CD8-positive, alpha-beta memory T cell (primary cell): ENCODE results near the gene ASB10. TPM values are rescaled to one million over a fixed set of nuclear protein-coding genes. Genes with fewer than 3 reads are reported as not detected.

ENCODE experiments used
- CTCF ChIA-PET: fragments of 350-600 bp; sonication (Branson Sonifier 250); formaldehyde crosslinking; loops from one replicate; lab custom pipeline; 2021; ENCODE audit warnings: antibody characterized with exemption; lab: Charles Lee
- POLR2A ChIA-PET: fragments of 350-600 bp; sonication (Branson Sonifier 250); formaldehyde crosslinking; loops from one replicate; lab custom pipeline; 2021; ENCODE audit warnings: antibody characterized with exemption; lab: Charles Lee
- DNase-seq, 5 donors: peaks; one replicate each; pipeline versions ENCODE4 v3.0.0 to v3.0.0-alpha.2; 2020 to 2022; ENCODE audit warnings: mixed read lengths in 1 of 5
- H3K27ac ChIP-seq: one replicate; pipeline ENCODE4 v1.7.0; 2013; ENCODE audit warnings: low read depth, mild to moderate bottlenecking, low read length, moderate library complexity
- H3K27me3 ChIP-seq: 2 replicates; pipeline ENCODE4 v1.7.0; 2013; ENCODE audit warnings: low read length, mild to moderate bottlenecking; ENCODE audit not compliant: insufficient read depth, poor library complexity, severe bottlenecking
- H3K36me3 ChIP-seq: 2 replicates; pipeline ENCODE4 v1.7.0; 2013; ENCODE audit warnings: mild to moderate bottlenecking, low read length, moderate library complexity; ENCODE audit not compliant: insufficient read depth
- H3K4me1 ChIP-seq: 2 replicates; pipeline ENCODE4 v1.7.0; 2013; ENCODE audit warnings: mild to moderate bottlenecking, low read length, moderate library complexity; ENCODE audit not compliant: insufficient read depth
- H3K4me3 ChIP-seq: 2 replicates; pipeline ENCODE4 v1.7.0; 2013; ENCODE audit warnings: mild to moderate bottlenecking, low read length
- H3K9me3 ChIP-seq: 2 replicates; pipeline ENCODE4 v1.7.0; 2013; ENCODE audit warnings: mild to moderate bottlenecking, low read length
- H3K27ac Mint-ChIP-seq, 8 donors: one replicate each; pipeline ENCODE4 v1.8.0; 2020 to 2021; ENCODE audit warnings: mixed read lengths in 8 of 8, mild to moderate bottlenecking in 6 of 8, inconsistent platforms in 3 of 8, moderate library complexity in 3 of 8
- H3K27me3 Mint-ChIP-seq, 2 donors: one replicate each; pipeline ENCODE4 v1.8.0; 2020 to 2021; ENCODE audit warnings: mixed read lengths in 2 of 2, mild to moderate bottlenecking in 1 of 2, moderate library complexity in 1 of 2
- H3K36me3 Mint-ChIP-seq, 3 donors: one replicate each; pipeline ENCODE4 v1.8.0; 2020 to 2021; ENCODE audit warnings: mixed read lengths in 3 of 3, inconsistent platforms in 1 of 3, mild to moderate bottlenecking in 1 of 3
- H3K4me1 Mint-ChIP-seq, 3 donors: one replicate each; pipeline ENCODE4 v1.8.0; 2020 to 2021; ENCODE audit warnings: mixed read lengths in 3 of 3, inconsistent platforms in 1 of 3, mild to moderate bottlenecking in 1 of 3
- H3K4me3 Mint-ChIP-seq, 7 donors: one replicate each; pipeline ENCODE4 v1.8.0; 2020 to 2021; ENCODE audit warnings: mixed read lengths in 7 of 7, mild to moderate bottlenecking in 6 of 7, moderate library complexity in 4 of 7, inconsistent platforms in 2 of 7
- H3K9me3 Mint-ChIP-seq, 5 donors: one replicate each; pipeline ENCODE4 v1.8.0; 2020 to 2022; ENCODE audit warnings: mixed read lengths in 5 of 5, mild to moderate bottlenecking in 3 of 5, moderate library complexity in 2 of 5, inconsistent platforms in 1 of 5
- polyA plus RNA-seq: library from polyadenylated mRNA; unstranded; fragments of 300-500 nt; fragmentation: Illumina TruSeq; gene quantifications from one replicate; pipeline ENCODE4 v1.2.3, GENCODE V29; 2021
- total RNA-seq, 2 experiments: library from RNA; stranded (reverse); gene quantifications; one replicate each; pipeline ENCODE4 v1.2.3, GENCODE V29; 2021

The ASB10 gene
- total and polyA plus RNA-seq, 3 experiments from 2014 or later = not detected

- H3K4me3 ChIP-seq = no peak overlapping the region
- H3K27me3 ChIP-seq = no peaks in the 10 kb centered on the region
- DNase-seq = no peak
- no peaks in the 10 kb centered on the region for H3K9me3 Mint-ChIP-seq
- no peaks in the 10 kb centered on the region for H3K4me1 ChIP-seq
- no peak overlapping the region for H3K4me3 Mint-ChIP-seq
- H3K36me3 Mint-ChIP-seq = peaks cover 0 to 38% (median 5%) of the 10 kb centered on the region in 3 donors
- ChIA-PET POLR2A (no interaction called here), CTCF (interaction anchor here (1.1 kb wide), 2 partner anchors 18 to 231 kb away, joined by 4 read pairs; no protein-coding TSS in a partner anchor)
- H3K4me1 Mint-ChIP-seq = no peaks in the 10 kb centered on the region
- no peaks in the 10 kb centered on the region for H3K27me3 Mint-ChIP-seq
- H3K27ac Mint-ChIP-seq = no peak overlapping the region
- H3K27ac ChIP-seq = no peak overlapping the region
- H3K36me3 ChIP-seq = peaks cover 4% of the 10 kb centered on the region
- H3K9me3 ChIP-seq = no peaks in the 10 kb centered on the region
Measured at GRCh38 chr7:151129117-151129959, 57.7 kb downstream of the ASB10 start.

- Mint-ChIP-seq H3K27me3 (no peaks in the 10 kb centered on the region), H3K36me3 (peaks cover 0 to 41% (median 5%) of the 10 kb centered on the region in 3 donors), H3K4me1 (peaks cover 3 to 6% (median 5%) of the 10 kb centered on the region in 3 donors), H3K9me3 (no peaks in the 10 kb centered on the region), H3K4me3 (no peak overlapping the region), H3K27ac (no peak overlapping the region)
- Histone ChIP-seq H3K4me3 (no peak overlapping the region), H3K27ac (no peak overlapping the region), H3K27me3 (no peaks in the 10 kb centered on the region), H3K36me3 (peaks cover 5% of the 10 kb centered on the region), H3K9me3 (no peaks in the 10 kb centered on the region), H3K4me1 (no peaks in the 10 kb centered on the region)
- ChIA-PET POLR2A (no interaction called here), CTCF (interaction anchor here (1.2 kb wide), 1 partner anchor 41 kb away, joined by 3 read pairs; no protein-coding TSS in a partner anchor)
- DNase-seq = no peak
Measured at GRCh38 chr7:151128716-151129115, 58.3 kb downstream of the ASB10 start.

- no peaks in the 10 kb centered on the region for H3K4me1 ChIP-seq
- H3K9me3 ChIP-seq = no peaks in the 10 kb centered on the region
- Mint-ChIP-seq H3K9me3 (no peaks in the 10 kb centered on the region), H3K4me3 (no peak overlapping the region), H3K4me1 (peaks cover 5 to 7% (median 5%) of the 10 kb centered on the region in 3 donors), H3K27ac (no peak overlapping the region), H3K27me3 (no peaks in the 10 kb centered on the region), H3K36me3 (peaks cover 0 to 43% (median 5%) of the 10 kb centered on the region in 3 donors)
- ChIA-PET POLR2A (no interaction called here), CTCF (interaction anchor here (1.2 kb wide), 1 partner anchor 42 kb away, joined by 3 read pairs; no protein-coding TSS in a partner anchor)
- no peaks in the 10 kb centered on the region for H3K27me3 ChIP-seq
- peaks cover 5% of the 10 kb centered on the region for H3K36me3 ChIP-seq
- no peak overlapping the region for H3K4me3 ChIP-seq
- H3K27ac ChIP-seq = no peak overlapping the region
- no peak for DNase-seq
Measured at GRCh38 chr7:151128144-151128543, 58.9 kb downstream of the ASB10 start.

- CTCF ChIA-PET = no interaction called here
- Mint-ChIP-seq H3K36me3 (peaks cover 0 to 40% (median 1%) of the 10 kb centered on the region in 3 donors), H3K4me1 (peaks cover 5 to 7% (median 5%) of the 10 kb centered on the region in 3 donors), H3K4me3 (peak overlapping the region in 1 of 7 donors; percentile 23), H3K27me3 (no peaks in the 10 kb centered on the region), H3K9me3 (no peaks in the 10 kb centered on the region), H3K27ac (no peak overlapping the region)
- Histone ChIP-seq H3K9me3 (no peaks in the 10 kb centered on the region), H3K36me3 (peaks cover 5% of the 10 kb centered on the region), H3K27ac (no peak overlapping the region), H3K27me3 (no peaks in the 10 kb centered on the region), H3K4me3 (no peak overlapping the region), H3K4me1 (no peaks in the 10 kb centered on the region)
- POLR2A ChIA-PET = no interaction called here
- no peak for DNase-seq
Measured at GRCh38 chr7:151126491-151127137, 60.4 kb downstream of the ASB10 start.

GRCh38 chr7:151125846-151126481 lies 61.1 kb downstream of the ASB10 start:
- Mint-ChIP-seq H3K4me1 (peaks cover 5 to 7% (median 5%) of the 10 kb centered on the region in 3 donors), H3K4me3 (no peak overlapping the region), H3K36me3 (peaks cover 0 to 40% (median 4%) of the 10 kb centered on the region in 3 donors), H3K27ac (no peak overlapping the region), H3K27me3 (no peaks in the 10 kb centered on the region), H3K9me3 (no peaks in the 10 kb centered on the region)
- Histone ChIP-seq H3K27me3 (no peaks in the 10 kb centered on the region), H3K4me3 (no peak overlapping the region), H3K4me1 (no peaks in the 10 kb centered on the region), H3K9me3 (no peaks in the 10 kb centered on the region), H3K36me3 (peaks cover 5% of the 10 kb centered on the region), H3K27ac (no peak overlapping the region)
- no peak for DNase-seq
- CTCF ChIA-PET = no interaction called here
- POLR2A ChIA-PET = no interaction called here

Other genes starting within 250 kb of the ASB10 start
- under 1 TPM; 0.11 to 0.24 TPM for gene KCNH2, start 208.9 kb downstream of the ASB10 start, total RNA-seq
- gene KCNH2, start 208.9 kb downstream of the ASB10 start, polyA plus RNA-seq = 0.63 TPM
- gene NOS3, start 196.2 kb downstream of the ASB10 start, total RNA-seq = 10 to 100 TPM in 1 of 2 experiments, 1 to 10 TPM in 1; 9.9 to 10.6 TPM
- 5.2 TPM for gene NOS3, start 196.2 kb downstream of the ASB10 start, polyA plus RNA-seq
- gene ATG9B, start 162.8 kb downstream of the ASB10 start, total RNA-seq = 1 to 10 TPM; 3.8 to 4.2 TPM
- 15.4 TPM for gene ATG9B, start 162.8 kb downstream of the ASB10 start, polyA plus RNA-seq
- gene ABCB8, start 158.8 kb downstream of the ASB10 start, total RNA-seq = 10 to 100 TPM; 49.2 to 52.3 TPM
- 18.4 TPM for gene ABCB8, start 158.8 kb downstream of the ASB10 start, polyA plus RNA-seq
- 1 to 10 TPM; 2.6 to 3.6 TPM for gene ASIC3, start 138.7 kb downstream of the ASB10 start, total RNA-seq
- not detected for gene ASIC3, start 138.7 kb downstream of the ASB10 start, polyA plus RNA-seq
- gene CDK5, start 129.4 kb downstream of the ASB10 start, total RNA-seq = 10 to 100 TPM; 20.5 to 23.2 TPM
- gene CDK5, start 129.4 kb downstream of the ASB10 start, polyA plus RNA-seq = 14.3 TPM
- gene SLC4A2, start 127.7 kb downstream of the ASB10 start, total RNA-seq = 100 to 1,000 TPM; 119 to 121 TPM
- gene SLC4A2, start 127.7 kb downstream of the ASB10 start, polyA plus RNA-seq = 25.5 TPM
- gene FASTK, start 106.4 kb downstream of the ASB10 start, total RNA-seq = 10 to 100 TPM; 83.1 to 88.8 TPM
- gene FASTK, start 106.4 kb downstream of the ASB10 start, polyA plus RNA-seq = 52.0 TPM
- gene TMUB1, start 103.8 kb downstream of the ASB10 start, total RNA-seq = 10 to 100 TPM; 81.7 to 83.5 TPM
- gene TMUB1, start 103.8 kb downstream of the ASB10 start, polyA plus RNA-seq = 69.7 TPM
- 10 to 100 TPM; 39.9 to 40.7 TPM for gene AGAP3, start 100.8 kb downstream of the ASB10 start, total RNA-seq
- gene AGAP3, start 100.8 kb downstream of the ASB10 start, polyA plus RNA-seq = 8.0 TPM
- not detected for gene GBX1, start 19.6 kb downstream of the ASB10 start, total RNA-seq
- gene GBX1, start 19.6 kb downstream of the ASB10 start, polyA plus RNA-seq = not detected
- gene H2BK1, start 23.2 kb upstream of the ASB10 start, total RNA-seq = under 1 TPM in 1 of 2 experiments, not detected in 1; 0.57 TPM
- not detected for gene H2BK1, start 23.2 kb upstream of the ASB10 start, polyA plus RNA-seq
- gene ABCF2, start 40.0 kb upstream of the ASB10 start, total RNA-seq = 10 to 100 TPM; 86.5 to 95.1 TPM
- 36.7 TPM for gene ABCF2, start 40.0 kb upstream of the ASB10 start, polyA plus RNA-seq
- 10 to 100 TPM; 36.6 to 37.0 TPM for gene CHPF2, start 45.2 kb upstream of the ASB10 start, total RNA-seq
- gene CHPF2, start 45.2 kb upstream of the ASB10 start, polyA plus RNA-seq = 31.3 TPM
- gene SMARCD3, start 61.4 kb upstream of the ASB10 start, total RNA-seq = 1 to 10 TPM; 1.8 to 2.1 TPM
- 5.7 TPM for gene SMARCD3, start 61.4 kb upstream of the ASB10 start, polyA plus RNA-seq
- gene NUB1, start 154.6 kb upstream of the ASB10 start, total RNA-seq = 10 to 100 TPM; 39.1 to 46.1 TPM
- gene NUB1, start 154.6 kb upstream of the ASB10 start, polyA plus RNA-seq = 82.6 TPM
- gene WDR86, start 222.8 kb upstream of the ASB10 start, total RNA-seq = under 1 TPM; 0.55 to 0.59 TPM
- 10.4 TPM for gene WDR86, start 222.8 kb upstream of the ASB10 start, polyA plus RNA-seq